Measurements from ENCODE around the gene ARCN1. TPM values are rescaled to one million over a fixed set of nuclear protein-coding genes. Genes with fewer than 3 reads are reported as not detected.
A peak's percentile ranks its signal among the peaks of the same experiment; 100 is the strongest.

The ARCN1 gene
- total and polyA plus RNA-seq, 9 of the 15 experiments (the other 6 are each of a cell fraction or from before 2014, with no cell fraction given), result 30.0 to 224 (median 76.4) TPM

DNA sequence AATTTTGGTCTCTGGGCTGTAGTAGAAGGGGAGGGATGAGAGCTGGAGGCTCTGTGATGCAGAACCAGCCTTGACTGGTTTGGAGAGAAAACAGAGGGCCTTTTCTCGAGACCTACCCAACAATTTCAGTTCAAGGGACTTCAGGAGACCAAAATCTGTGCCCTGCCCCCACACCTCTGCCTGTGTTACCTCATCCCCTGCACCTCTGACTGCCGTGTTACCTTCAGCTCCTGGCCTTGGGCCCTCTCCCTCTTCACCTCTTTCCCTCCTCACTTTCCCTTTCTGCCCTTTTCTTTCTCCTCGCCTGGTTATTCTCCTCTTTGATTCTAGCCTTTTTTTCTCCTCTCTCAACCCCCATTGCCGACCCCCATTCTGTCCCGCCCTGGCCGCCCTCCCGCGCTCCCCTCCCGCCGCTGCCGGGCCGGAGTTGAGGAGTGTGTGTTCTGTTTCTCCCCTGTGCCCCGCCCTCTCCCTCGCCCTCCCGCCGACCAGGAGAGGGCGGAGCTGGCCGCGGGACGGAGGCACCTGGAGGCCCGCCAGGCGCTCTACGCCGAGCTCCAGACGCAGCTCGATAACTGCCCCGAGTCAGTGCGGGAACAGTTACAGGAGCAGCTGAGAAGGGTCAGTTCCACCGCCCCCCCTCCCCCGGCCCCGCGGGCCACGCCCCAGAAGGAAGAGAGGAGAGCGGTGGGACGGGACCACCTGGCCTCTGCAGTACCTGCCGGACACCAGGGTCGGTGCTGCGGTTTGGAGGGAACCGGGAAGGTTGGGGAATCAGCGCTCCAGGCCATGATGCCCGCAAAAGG is 62.4 kb downstream of the ARCN1 start (continued):
- TF ChIP-seq EP300 (IDR thresholded peaks at IDR 0.05; ENCODE audit: low read length) (peak; percentile 25; the same call in 1 of the 2 replicates), MYNN (IDR thresholded peaks at IDR 0.05) (0 out of 2 replicates have a peak, but pooled peaks have one; percentile 16), MYNN (CRISPR knock-in tag; IDR thresholded peaks at IDR 0.05) (no peak), ZNF764 (CRISPR knock-in tag; IDR thresholded peaks at IDR 0.05; ENCODE audit: low read depth) (no peak), NFE2 (IDR thresholded peaks at IDR 0.05; ENCODE audit: low read depth) (no peak)
- TF ChIP-seq, protein P1, sequence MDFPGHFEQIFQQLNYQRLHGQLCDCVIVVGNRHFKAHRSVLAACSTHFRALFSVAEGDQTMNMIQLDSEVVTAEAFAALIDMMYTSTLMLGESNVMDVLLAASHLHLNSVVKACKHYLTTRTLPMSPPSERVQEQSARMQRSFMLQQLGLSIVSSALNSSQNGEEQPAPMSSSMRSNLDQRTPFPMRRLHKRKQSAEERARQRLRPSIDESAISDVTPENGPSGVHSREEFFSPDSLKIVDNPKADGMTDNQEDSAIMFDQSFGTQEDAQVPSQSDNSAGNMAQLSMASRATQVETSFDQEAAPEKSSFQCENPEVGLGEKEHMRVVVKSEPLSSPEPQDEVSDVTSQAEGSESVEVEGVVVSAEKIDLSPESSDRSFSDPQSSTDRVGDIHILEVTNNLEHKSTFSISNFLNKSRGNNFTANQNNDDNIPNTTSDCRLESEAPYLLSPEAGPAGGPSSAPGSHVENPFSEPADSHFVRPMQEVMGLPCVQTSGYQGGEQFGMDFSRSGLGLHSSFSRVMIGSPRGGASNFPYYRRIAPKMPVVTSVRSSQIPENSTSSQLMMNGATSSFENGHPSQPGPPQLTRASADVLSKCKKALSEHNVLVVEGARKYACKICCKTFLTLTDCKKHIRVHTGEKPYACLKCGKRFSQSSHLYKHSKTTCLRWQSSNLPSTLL (IDR thresholded peaks at IDR 0.05), result no peak
- TF ChIP-seq, protein P2, sequence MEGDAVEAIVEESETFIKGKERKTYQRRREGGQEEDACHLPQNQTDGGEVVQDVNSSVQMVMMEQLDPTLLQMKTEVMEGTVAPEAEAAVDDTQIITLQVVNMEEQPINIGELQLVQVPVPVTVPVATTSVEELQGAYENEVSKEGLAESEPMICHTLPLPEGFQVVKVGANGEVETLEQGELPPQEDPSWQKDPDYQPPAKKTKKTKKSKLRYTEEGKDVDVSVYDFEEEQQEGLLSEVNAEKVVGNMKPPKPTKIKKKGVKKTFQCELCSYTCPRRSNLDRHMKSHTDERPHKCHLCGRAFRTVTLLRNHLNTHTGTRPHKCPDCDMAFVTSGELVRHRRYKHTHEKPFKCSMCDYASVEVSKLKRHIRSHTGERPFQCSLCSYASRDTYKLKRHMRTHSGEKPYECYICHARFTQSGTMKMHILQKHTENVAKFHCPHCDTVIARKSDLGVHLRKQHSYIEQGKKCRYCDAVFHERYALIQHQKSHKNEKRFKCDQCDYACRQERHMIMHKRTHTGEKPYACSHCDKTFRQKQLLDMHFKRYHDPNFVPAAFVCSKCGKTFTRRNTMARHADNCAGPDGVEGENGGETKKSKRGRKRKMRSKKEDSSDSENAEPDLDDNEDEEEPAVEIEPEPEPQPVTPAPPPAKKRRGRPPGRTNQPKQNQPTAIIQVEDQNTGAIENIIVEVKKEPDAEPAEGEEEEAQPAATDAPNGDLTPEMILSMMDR (IDR thresholded peaks at IDR 0.05 in 2 of 3, conservative IDR thresholded peaks at IDR 0.05 in 1 of 3; ENCODE audit: insufficient read depth in 2 of 3, low read depth in 1 of 3, low read length in 3 of 3), result peak in 2 of 3 experiments; percentile 41 to 70; a peak in 4 of 6 replicates

Data from K562 (cell line).